ENCODE measurements around the gene UBE2M. TPM values are rescaled to one million over a fixed set of nuclear protein-coding genes. Genes with fewer than 3 reads are reported as not detected.
A peak's percentile ranks its signal among the peaks of the same experiment; 100 is the strongest.

The UBE2M gene
- total RNA-seq, 1 donor from 2014 or later = 116 TPM

DNA sequence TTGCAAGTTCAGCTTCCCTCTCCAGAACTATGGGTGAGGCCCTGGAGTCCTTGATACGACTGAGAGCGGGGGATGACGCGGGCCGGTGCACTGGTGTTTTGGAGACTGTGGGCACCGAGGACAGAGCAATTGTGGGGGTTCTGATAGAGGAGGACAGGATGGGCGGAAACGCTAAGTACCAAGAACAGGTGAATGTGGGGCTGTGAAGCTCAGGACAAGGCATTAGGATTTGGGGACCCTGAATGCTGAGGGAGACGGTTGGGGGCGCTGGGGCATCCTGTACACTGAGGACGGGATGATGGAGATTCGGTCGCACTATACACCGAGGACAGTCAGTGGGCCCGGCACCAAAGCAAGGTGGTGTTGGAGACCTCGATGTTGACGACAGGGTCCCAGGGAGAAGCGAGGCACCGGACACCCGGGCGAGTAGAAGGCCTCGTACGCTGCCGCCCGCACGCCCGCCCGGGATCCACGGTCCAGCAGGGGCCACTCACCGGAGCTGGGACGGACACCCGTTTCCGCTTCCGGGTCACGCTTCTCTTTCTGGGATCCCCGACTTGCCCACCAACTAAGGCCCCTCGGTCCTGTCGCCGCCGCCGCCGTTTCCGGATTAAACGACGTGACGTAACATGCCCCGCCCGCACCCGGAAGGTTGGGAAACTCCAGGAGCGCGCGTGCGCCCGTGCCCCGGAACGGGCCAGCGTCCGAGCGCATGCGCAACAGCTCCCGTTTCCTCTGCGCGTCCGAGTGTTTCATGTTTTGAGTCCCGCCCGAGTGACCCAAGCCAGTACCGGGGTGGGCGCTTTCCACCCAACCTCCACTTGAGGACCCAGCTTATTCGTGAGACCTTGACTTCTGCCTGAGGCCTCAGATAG lies 3.7 kb downstream of the UBE2M start, which contains the start of gene CHMP2A:
Gene CHMP2A (minus strand): TSS at position 612 of the 875 bp plus-strand sequence. CDS start 893 bp downstream, outside the sequence.
- intact Hi-C loops (cut with micrococcal nuclease) = no loop called here
- TF ChIP-seq, protein P1, sequence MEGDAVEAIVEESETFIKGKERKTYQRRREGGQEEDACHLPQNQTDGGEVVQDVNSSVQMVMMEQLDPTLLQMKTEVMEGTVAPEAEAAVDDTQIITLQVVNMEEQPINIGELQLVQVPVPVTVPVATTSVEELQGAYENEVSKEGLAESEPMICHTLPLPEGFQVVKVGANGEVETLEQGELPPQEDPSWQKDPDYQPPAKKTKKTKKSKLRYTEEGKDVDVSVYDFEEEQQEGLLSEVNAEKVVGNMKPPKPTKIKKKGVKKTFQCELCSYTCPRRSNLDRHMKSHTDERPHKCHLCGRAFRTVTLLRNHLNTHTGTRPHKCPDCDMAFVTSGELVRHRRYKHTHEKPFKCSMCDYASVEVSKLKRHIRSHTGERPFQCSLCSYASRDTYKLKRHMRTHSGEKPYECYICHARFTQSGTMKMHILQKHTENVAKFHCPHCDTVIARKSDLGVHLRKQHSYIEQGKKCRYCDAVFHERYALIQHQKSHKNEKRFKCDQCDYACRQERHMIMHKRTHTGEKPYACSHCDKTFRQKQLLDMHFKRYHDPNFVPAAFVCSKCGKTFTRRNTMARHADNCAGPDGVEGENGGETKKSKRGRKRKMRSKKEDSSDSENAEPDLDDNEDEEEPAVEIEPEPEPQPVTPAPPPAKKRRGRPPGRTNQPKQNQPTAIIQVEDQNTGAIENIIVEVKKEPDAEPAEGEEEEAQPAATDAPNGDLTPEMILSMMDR (IDR thresholded peaks at IDR 0.05; ENCODE audit: borderline replicate concordance) = no peak
- Histone ChIP-seq H3K9me3 (replicated peaks) (no peaks in the 10 kb centered on the region), H3K27ac (replicated peaks) (peak within 1 kb of the TSS; percentile 100), H3K4me3 (peak within 1 kb of the TSS; percentile 92), H3K27me3 (ENCODE audit: low read depth) (no peaks in the 10 kb centered on the region), H3K36me3 (peaks cover 60% of the 10 kb centered on the region), H3K4me1 (peaks cover 65% of the 10 kb centered on the region)
- DNase-seq = peak; percentile 99

DNA sequence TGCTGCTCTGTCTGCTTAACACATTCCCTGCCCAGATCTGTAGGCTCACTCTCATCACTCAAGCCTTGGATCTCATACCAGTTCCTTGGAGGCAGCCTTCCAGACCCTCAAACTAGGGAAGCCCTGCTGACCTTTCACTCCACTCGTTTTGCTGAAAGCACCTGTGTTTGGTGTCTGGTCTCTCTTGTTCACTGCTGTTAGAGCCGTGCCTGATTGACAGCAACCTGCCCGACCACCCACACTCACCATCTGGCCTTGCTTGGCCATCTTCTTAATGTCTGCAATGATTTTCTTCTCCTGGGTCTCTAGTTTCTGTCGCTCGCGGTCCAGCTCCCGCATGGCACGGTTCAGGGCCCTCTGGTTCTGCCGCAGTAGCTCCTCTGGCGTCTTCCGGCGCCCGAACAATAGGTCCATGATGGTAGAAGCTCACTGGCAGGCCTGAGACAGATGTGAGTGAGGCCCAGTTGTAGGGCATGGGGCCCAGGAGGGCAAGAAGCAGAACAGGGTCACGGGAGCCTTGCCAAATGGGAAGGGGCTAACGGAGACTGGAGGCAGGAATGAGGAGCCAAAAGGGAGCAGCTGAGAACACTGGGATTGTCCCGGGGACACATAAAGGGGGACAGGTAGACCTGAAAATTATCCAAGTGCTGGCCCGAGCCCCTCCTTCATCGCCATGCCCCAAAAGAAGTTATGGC lies 4.5 kb downstream of the UBE2M start:
- peak; percentile 16 for DNase-seq
- H3K4me1 ChIP-seq = peaks cover 58% of the 10 kb centered on the region
- H3K27me3 ChIP-seq (ENCODE audit: low read depth) = no peaks in the 10 kb centered on the region
- TF ChIP-seq, protein P1 (IDR thresholded peaks at IDR 0.05; ENCODE audit: borderline replicate concordance) = no peak
- no peaks in the 10 kb centered on the region for H3K9me3 ChIP-seq (replicated peaks)
- H3K36me3 ChIP-seq = peaks cover 67% of the 10 kb centered on the region
- intact Hi-C loops (cut with micrococcal nuclease) = no loop called here
- peak overlapping the region; percentile 100 for H3K27ac ChIP-seq (replicated peaks)
- peak overlapping the region; percentile 92 for H3K4me3 ChIP-seq

DNA sequence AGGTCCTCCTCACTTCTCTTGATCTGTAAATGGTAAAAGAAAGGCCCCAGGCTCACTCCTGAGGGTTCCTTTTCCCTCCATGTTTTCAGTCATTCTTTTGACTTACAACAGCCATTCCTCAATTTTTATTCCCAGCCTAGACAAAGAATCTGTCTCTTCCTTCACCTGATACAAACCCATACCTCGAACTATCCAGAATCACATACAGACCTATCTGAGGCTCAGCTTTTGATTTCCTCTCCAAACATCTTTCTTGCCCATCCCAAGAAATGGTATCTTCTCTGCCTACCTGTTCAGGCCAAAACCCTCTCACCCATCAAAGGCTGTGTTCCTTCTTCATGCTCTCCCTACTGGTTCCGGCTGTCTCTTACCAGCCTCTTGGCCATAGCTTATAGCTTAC lies 5.8 kb downstream of the UBE2M start:
- Histone ChIP-seq H3K27ac (replicated peaks) (no peak overlapping the region), H3K27me3 (ENCODE audit: low read depth) (no peaks in the 10 kb centered on the region), H3K4me1 (peaks cover 51% of the 10 kb centered on the region), H3K9me3 (replicated peaks) (no peaks in the 10 kb centered on the region), H3K36me3 (peaks cover 80% of the 10 kb centered on the region), H3K4me3 (no peak overlapping the region)
- intact Hi-C loops (cut with micrococcal nuclease) = no loop called here
- TF ChIP-seq, protein P1 (IDR thresholded peaks at IDR 0.05; ENCODE audit: borderline replicate concordance) = no peak
- DNase-seq = no peak

DNA sequence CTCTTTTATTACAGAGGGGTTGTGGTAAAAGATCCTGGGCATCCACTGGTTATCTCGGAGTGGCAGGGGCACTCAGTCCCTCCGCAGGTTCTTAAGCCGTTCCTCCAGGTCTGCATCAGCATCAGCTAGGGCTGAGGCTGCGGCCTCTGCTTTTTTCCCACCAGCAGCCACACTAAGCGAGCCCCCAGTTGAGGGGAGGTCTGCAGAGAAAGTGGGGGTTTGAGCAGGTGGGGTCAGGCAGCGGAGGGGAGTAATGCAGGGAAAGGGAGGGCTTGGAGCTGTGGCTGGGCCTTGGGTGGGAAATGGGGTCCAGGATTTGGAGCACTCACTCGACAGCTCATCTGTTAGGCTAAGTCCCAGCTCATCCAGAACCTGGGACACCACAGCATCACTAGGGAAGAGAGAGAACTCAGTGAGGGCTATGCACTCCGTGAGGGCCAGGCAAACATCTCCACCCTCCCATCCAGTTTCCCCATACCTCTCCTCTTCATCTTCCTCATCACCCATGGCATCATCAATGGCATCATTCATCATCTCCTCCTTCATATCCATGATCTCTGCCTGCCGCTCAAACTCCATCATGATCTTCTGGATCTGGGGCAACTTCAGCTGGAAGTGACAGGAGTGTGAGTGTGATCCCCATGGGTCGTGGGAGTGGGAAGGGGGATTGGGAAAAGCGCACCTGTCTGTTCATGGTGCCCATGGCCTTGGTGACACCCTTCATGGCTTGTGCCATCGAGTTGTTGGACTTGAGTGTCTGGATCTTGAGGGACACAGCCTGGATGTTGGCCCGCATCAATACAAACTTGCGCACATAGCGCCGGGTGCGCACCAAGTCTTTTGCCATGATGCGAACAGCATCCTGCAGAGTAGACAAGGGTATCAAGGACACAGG lies 6.6 kb downstream of the UBE2M start:
- H3K27ac ChIP-seq (replicated peaks) = no peak overlapping the region
- no peaks in the 10 kb centered on the region for H3K27me3 ChIP-seq (ENCODE audit: low read depth)
- intact Hi-C loops (cut with micrococcal nuclease) = no loop called here
- TF ChIP-seq, protein P1 (IDR thresholded peaks at IDR 0.05; ENCODE audit: borderline replicate concordance) = no peak
- no peak overlapping the region for H3K4me3 ChIP-seq
- no peaks in the 10 kb centered on the region for H3K9me3 ChIP-seq (replicated peaks)
- DNase-seq = peak; percentile 9
- peaks cover 83% of the 10 kb centered on the region for H3K36me3 ChIP-seq
- peaks cover 51% of the 10 kb centered on the region for H3K4me1 ChIP-seq

DNA sequence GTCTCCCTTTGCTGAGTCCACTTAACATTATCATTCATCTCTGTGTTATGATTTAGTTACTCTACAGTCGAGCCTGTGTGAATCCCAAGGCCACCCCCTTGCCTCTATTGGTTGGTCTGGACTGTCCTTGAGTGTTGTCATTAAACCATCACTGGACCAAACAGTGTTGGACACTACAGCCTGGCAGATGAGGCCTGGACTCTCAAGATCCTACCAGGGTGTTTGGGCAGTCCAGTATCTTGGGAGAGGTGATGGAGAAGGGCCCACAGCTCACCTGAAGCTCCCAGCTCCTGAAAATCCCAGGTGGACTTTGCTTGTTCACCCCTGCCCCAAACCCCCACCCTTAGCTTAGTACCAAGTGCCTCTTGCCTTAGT lies 7.3 kb downstream of the UBE2M start:
- no peak for DNase-seq
- TF ChIP-seq, protein P1 (IDR thresholded peaks at IDR 0.05; ENCODE audit: borderline replicate concordance) = no peak
- peaks cover 83% of the 10 kb centered on the region for H3K36me3 ChIP-seq
- H3K4me3 ChIP-seq = no peak overlapping the region
- peaks cover 51% of the 10 kb centered on the region for H3K4me1 ChIP-seq
- H3K27me3 ChIP-seq (ENCODE audit: low read depth) = no peaks in the 10 kb centered on the region
- no peak overlapping the region for H3K27ac ChIP-seq (replicated peaks)
- intact Hi-C loops (cut with micrococcal nuclease) = no loop called here
- H3K9me3 ChIP-seq (replicated peaks) = no peaks in the 10 kb centered on the region
